OCI-LY1 (cell line): ENCODE measurements around the gene CD101.

ENCODE experiments used
- H2AFZ ChIP-seq: fragments of 200-600 bp; sonication (generic), shearing (Covaris generic); 2 replicates; pipeline ENCODE4 v1.6.0; 2014; ENCODE audit warnings: antibody characterized with exemption, mild to moderate bottlenecking, low read length
- H3F3A ChIP-seq: fragments of 200-600 bp; sonication (generic), shearing (Covaris generic); 2 replicates; pipeline ENCODE4 v1.6.0; 2014; ENCODE audit warnings: mild to moderate bottlenecking, antibody characterized with exemption, low read length, moderate library complexity; ENCODE audit not compliant: insufficient read depth
- H3K27ac ChIP-seq: fragments of 200-600 bp; sonication (generic); 2 replicates; pipeline ENCODE4 v1.5.1; 2014; ENCODE audit warnings: low read length, mixed run types, mild to moderate bottlenecking, low read depth; ENCODE audit not compliant: poor library complexity, severe bottlenecking
- H3K27me3 ChIP-seq: fragments of 200-600 bp; sonication (generic); 2 replicates; pipeline ENCODE4 v1.6.0; 2014; ENCODE audit warnings: antibody characterized with exemption, mild to moderate bottlenecking, low read length, moderate library complexity; ENCODE audit not compliant: insufficient read depth
- H3K36me3 ChIP-seq: fragments of 200-600 bp; sonication (generic); 2 replicates; pipeline ENCODE4 v1.6.1; 2014; ENCODE audit warnings: mild to moderate bottlenecking, antibody characterized with exemption, low read length, moderate library complexity, mixed read lengths; ENCODE audit not compliant: insufficient read depth
- H3K4me1 ChIP-seq: fragments of 200-600 bp; sonication (generic); 2 replicates; pipeline ENCODE4 v1.5.1; 2014; ENCODE audit warnings: mild to moderate bottlenecking, low read length, moderate library complexity; ENCODE audit not compliant: insufficient read depth, severe bottlenecking
- H3K4me2 ChIP-seq: fragments of 200-600 bp; sonication (generic), shearing (Covaris generic); 2 replicates; pipeline ENCODE4 v1.6.1; 2014; ENCODE audit warnings: low read length
- H3K4me3 ChIP-seq: fragments of 200-600 bp; sonication (generic); 2 replicates; pipeline ENCODE4 v1.5.1; 2014; ENCODE audit warnings: low read length, low read depth, mild to moderate bottlenecking, mixed read lengths; ENCODE audit not compliant: poor library complexity, severe bottlenecking
- H3K79me2 ChIP-seq: fragments of 200-600 bp; shearing (Covaris generic); 2 replicates; pipeline ENCODE4 v1.6.1; 2016; ENCODE audit warnings: mixed run types, low read length, mixed read lengths; ENCODE audit not compliant: insufficient read depth
- H3K9ac ChIP-seq: fragments of 200-600 bp; sonication (generic), shearing (Covaris generic); 2 replicates; pipeline ENCODE4 v1.6.1; 2014; ENCODE audit warnings: mild to moderate bottlenecking, low read length, mixed read lengths
- H3K9me2 ChIP-seq: fragments of 200-600 bp; sonication (generic), shearing (Covaris generic); 2 replicates; pipeline ENCODE4 v1.6.1; 2014; ENCODE audit warnings: low read depth, mild to moderate bottlenecking, low read length, mixed read lengths
- H3K9me3 ChIP-seq: fragments of 200-600 bp; shearing (Covaris generic); 2 replicates; pipeline ENCODE4 v1.6.1; 2014; ENCODE audit warnings: low read length, mixed read lengths
- H4K20me1 ChIP-seq: fragments of 200-600 bp; sonication (generic), shearing (Covaris generic); 2 replicates; pipeline ENCODE4 v1.6.0; 2016; ENCODE audit warnings: mild to moderate bottlenecking, low read length; ENCODE audit not compliant: insufficient read depth
- EZH2 ChIP-seq: fragments of 200-600 bp; sonication (generic), shearing (Covaris generic); IDR thresholded peaks from 2 replicates; pipeline ENCODE4 v1.8.0; 2017; ENCODE audit warnings: borderline replicate concordance, mixed run types, mild to moderate bottlenecking, antibody characterized with exemption, low read length, moderate library complexity, mixed read lengths
- TF ChIP-seq, protein P1 (sequence below): fragments of 200-600 bp; sonication (generic), shearing (Covaris generic); IDR thresholded peaks from 2 replicates; pipeline ENCODE4 v1.5.1; 2017; ENCODE audit warnings: mild to moderate bottlenecking, antibody characterized with exemption, low read length, moderate library complexity, mixed read lengths

Gene CD101

DNA sequence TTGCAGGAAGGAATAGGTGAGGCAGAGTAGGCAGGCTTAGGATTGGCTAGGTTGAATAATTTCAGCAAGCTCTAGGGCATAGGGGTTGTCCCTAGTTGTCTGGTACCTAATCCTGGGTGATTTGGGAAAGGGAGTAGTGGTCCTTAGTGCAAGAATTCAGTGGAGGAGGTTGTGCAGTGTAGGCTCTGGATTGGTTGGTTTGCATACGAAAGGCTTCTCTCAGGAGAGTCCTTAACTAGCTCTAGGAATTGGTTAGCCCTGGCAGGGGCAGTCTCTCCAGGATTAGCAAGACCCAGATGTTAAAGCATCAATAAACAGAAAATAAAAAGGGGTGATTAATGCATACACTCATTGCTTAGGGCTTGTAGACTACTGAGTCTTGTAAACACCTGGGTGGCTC, 9.6 kb upstream of the CD101 start:
- H3K27me3 ChIP-seq, result no peaks in the 10 kb centered on the region
- H3K9me2 ChIP-seq, result no peaks in the 10 kb centered on the region
- TF ChIP-seq, protein P1, sequence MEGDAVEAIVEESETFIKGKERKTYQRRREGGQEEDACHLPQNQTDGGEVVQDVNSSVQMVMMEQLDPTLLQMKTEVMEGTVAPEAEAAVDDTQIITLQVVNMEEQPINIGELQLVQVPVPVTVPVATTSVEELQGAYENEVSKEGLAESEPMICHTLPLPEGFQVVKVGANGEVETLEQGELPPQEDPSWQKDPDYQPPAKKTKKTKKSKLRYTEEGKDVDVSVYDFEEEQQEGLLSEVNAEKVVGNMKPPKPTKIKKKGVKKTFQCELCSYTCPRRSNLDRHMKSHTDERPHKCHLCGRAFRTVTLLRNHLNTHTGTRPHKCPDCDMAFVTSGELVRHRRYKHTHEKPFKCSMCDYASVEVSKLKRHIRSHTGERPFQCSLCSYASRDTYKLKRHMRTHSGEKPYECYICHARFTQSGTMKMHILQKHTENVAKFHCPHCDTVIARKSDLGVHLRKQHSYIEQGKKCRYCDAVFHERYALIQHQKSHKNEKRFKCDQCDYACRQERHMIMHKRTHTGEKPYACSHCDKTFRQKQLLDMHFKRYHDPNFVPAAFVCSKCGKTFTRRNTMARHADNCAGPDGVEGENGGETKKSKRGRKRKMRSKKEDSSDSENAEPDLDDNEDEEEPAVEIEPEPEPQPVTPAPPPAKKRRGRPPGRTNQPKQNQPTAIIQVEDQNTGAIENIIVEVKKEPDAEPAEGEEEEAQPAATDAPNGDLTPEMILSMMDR, result no peak
- no peak for TF ChIP-seq EZH2
- H3F3A ChIP-seq, result no peaks in the 10 kb centered on the region
- no peak overlapping the region for H3K27ac ChIP-seq
- no peak overlapping the region for H3K9ac ChIP-seq
- H3K36me3 ChIP-seq, result no peaks in the 10 kb centered on the region
- peaks cover 7% of the 10 kb centered on the region for H3K4me1 ChIP-seq
- H3K79me2 ChIP-seq, result no peaks in the 10 kb centered on the region
- no peak overlapping the region for H3K4me3 ChIP-seq
- no peak overlapping the region for H2AFZ ChIP-seq
- H3K9me3 ChIP-seq, result no peaks in the 10 kb centered on the region
- H4K20me1 ChIP-seq, result no peaks in the 10 kb centered on the region
- H3K4me2 ChIP-seq, result no peak overlapping the region

DNA sequence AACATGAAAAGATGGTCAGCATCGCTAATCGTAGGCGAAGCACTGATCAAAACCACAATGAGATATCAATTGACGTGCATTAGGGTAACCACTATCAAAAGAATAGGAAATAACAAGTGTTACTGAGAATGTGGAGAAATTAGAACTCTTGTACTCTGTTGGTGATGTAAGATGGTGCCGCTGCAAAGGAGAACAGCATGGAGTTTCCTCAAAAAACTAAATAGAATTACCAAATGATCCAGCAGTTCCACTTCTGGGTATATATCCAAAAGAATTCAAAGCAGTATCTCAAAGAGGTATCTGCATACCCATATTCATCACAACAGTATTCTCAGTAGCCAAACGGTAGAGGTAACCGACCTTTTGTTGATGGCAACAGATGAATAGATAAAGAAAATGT, 8.3 kb upstream of the CD101 start:
- Histone ChIP-seq H3K9me3 (no peaks in the 10 kb centered on the region), H3K9ac (no peak overlapping the region), H4K20me1 (no peaks in the 10 kb centered on the region), H3K4me1 (no peaks in the 10 kb centered on the region), H2AFZ (no peak overlapping the region), H3K4me3 (no peak overlapping the region), H3K79me2 (no peaks in the 10 kb centered on the region), H3K9me2 (no peaks in the 10 kb centered on the region), H3K27ac (no peak overlapping the region), H3K36me3 (no peaks in the 10 kb centered on the region), H3F3A (no peaks in the 10 kb centered on the region), H3K4me2 (no peak overlapping the region), H3K27me3 (no peaks in the 10 kb centered on the region)
- TF ChIP-seq, protein P1, result no peak
- TF ChIP-seq EZH2, result no peak

DNA sequence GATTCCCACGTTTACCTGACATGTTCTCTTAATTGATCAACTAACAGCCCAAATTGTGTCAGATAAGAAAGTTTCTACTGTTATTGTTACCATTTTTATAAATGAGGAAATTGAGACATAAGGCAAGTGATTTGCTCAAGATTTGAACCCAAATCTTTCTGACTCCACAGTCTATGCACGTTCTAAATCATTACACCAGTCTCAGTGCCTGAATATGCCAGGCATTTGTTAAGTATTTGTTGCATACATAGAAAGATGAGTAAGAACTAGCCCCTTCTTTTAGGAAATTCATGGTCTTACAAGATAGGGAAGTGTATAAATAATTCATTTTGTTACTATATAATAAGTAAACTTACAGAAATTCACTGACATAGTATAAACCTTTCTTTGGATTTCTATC, 7.1 kb upstream of the CD101 start:
- Histone ChIP-seq H3K27me3 (no peaks in the 10 kb centered on the region), H3K9me3 (no peaks in the 10 kb centered on the region), H3K9ac (no peak overlapping the region), H3F3A (no peaks in the 10 kb centered on the region), H3K4me3 (no peak overlapping the region), H4K20me1 (no peaks in the 10 kb centered on the region), H3K27ac (no peak overlapping the region), H3K9me2 (no peaks in the 10 kb centered on the region), H3K4me2 (no peak overlapping the region), H3K79me2 (no peaks in the 10 kb centered on the region), H2AFZ (no peak overlapping the region), H3K36me3 (no peaks in the 10 kb centered on the region), H3K4me1 (no peaks in the 10 kb centered on the region)
- no peak for TF ChIP-seq EZH2
- TF ChIP-seq, protein P1, result no peak
